IPS-15b (cell line): ENCODE data around the gene MYF6.
"Not testable (repeated sequence)": the region's sequence is repeated elsewhere in the genome, so short reads cannot be mapped to it uniquely, and the experiment has no call there.

Experiments used
- H3K27me3 ChIP-seq: one replicate; pipeline ENCODE4 v1.6.1; 2013; ENCODE audit warnings: low read length; ENCODE audit not compliant: control insufficient read depth, insufficient read depth
- H3K36me3 ChIP-seq: one replicate; pipeline ENCODE4 v1.6.1; 2013; ENCODE audit warnings: low read length; ENCODE audit not compliant: control insufficient read depth, insufficient read depth
- H3K4me1 ChIP-seq: one replicate; pipeline ENCODE4 v1.6.1; 2013; ENCODE audit warnings: mild to moderate bottlenecking, low read length; ENCODE audit not compliant: control insufficient read depth, insufficient read depth
- H3K4me3 ChIP-seq: one replicate; pipeline ENCODE4 v1.5.1; 2013; ENCODE audit warnings: low read depth, low read length
- H3K9ac ChIP-seq: one replicate; pipeline ENCODE4 v1.6.1; 2013; ENCODE audit warnings: low read depth, mild to moderate bottlenecking, low read length
- H3K9me3 ChIP-seq: one replicate; pipeline ENCODE4 v1.6.1; 2013; ENCODE audit warnings: mild to moderate bottlenecking, low read length; ENCODE audit not compliant: control insufficient read depth, insufficient read depth

Gene MYF6

GRCh38 chr12:80707126-80707829 lies at the start of gene MYF6:
Gene MYF6 (plus strand): TSS chr12:80707634. CDS start chr12:80707720, 86 bp downstream.
- H3K4me3 ChIP-seq, result peak within 1 kb of the TSS; percentile 47
- peaks cover 98% of the 10 kb centered on the region for H3K27me3 ChIP-seq
- H3K4me1 ChIP-seq, result peaks cover 24% of the 10 kb centered on the region

GRCh38 chr12:80659512-80660063 lies 47.8 kb upstream of the MYF6 start:
- Histone ChIP-seq H3K9me3 (no peaks in the 10 kb centered on the region), H3K4me3 (no peak overlapping the region), H3K36me3 (no peaks in the 10 kb centered on the region), H3K27me3 (no peaks in the 10 kb centered on the region), H3K4me1 (no peaks in the 10 kb centered on the region), H3K9ac (no peak overlapping the region)

More at GRCh38 chr12:80707126-80707829, at the start of gene MYF6:
- H3K9ac ChIP-seq, result no peak within 1 kb of the TSS
- H3K36me3 ChIP-seq, result no peaks in the 10 kb centered on the region
- H3K9me3 ChIP-seq, result no peaks in the 10 kb centered on the region

- no peaks in the 10 kb centered on the region for H3K4me1 ChIP-seq
- no peak overlapping the region for H3K9ac ChIP-seq
- no peak overlapping the region for H3K4me3 ChIP-seq
- no peaks in the 10 kb centered on the region for H3K36me3 ChIP-seq
- H3K9me3 ChIP-seq, result no peaks in the 10 kb centered on the region
- no peaks in the 10 kb centered on the region for H3K27me3 ChIP-seq
These were observed 44.8 kb upstream of the MYF6 start for GRCh38 chr12:80662586-80662985.

GRCh38 chr12:80670214-80670613 lies 37.2 kb upstream of the MYF6 start:
- no peaks in the 10 kb centered on the region for H3K36me3 ChIP-seq
- no peaks in the 10 kb centered on the region for H3K9me3 ChIP-seq
- H3K9ac ChIP-seq, result no peak overlapping the region
- H3K27me3 ChIP-seq, result no peaks in the 10 kb centered on the region
- H3K4me3 ChIP-seq, result no peak overlapping the region
- H3K4me1 ChIP-seq, result no peaks in the 10 kb centered on the region

- H3K4me1 ChIP-seq, H3K4me3 ChIP-seq, H3K27me3 ChIP-seq, H3K9ac ChIP-seq, H3K36me3 ChIP-seq, H3K9me3 ChIP-seq: not testable (repeated sequence)
These were observed 31.3 kb upstream of the MYF6 start for GRCh38 chr12:80676042-80676636.

- Histone ChIP-seq H3K4me3 (no peak overlapping the region), H3K9me3 (no peaks in the 10 kb centered on the region), H3K27me3 (no peaks in the 10 kb centered on the region), H3K4me1 (peaks cover 4% of the 10 kb centered on the region), H3K9ac (no peak overlapping the region), H3K36me3 (no peaks in the 10 kb centered on the region)
These were observed 30.6 kb upstream of the MYF6 start for GRCh38 chr12:80676856-80677255.

GRCh38 chr12:80677994-80678393 lies 29.4 kb upstream of the MYF6 start:
- Histone ChIP-seq H3K4me1 (peaks cover 4% of the 10 kb centered on the region), H3K27me3 (no peaks in the 10 kb centered on the region), H3K36me3 (no peaks in the 10 kb centered on the region), H3K9me3 (no peaks in the 10 kb centered on the region), H3K9ac (no peak overlapping the region), H3K4me3 (no peak overlapping the region)

- H3K9ac ChIP-seq, result no peak overlapping the region
- no peaks in the 10 kb centered on the region for H3K27me3 ChIP-seq
- no peak overlapping the region for H3K4me3 ChIP-seq
- H3K36me3 ChIP-seq, result no peaks in the 10 kb centered on the region
- H3K4me1 ChIP-seq, result peaks cover 7% of the 10 kb centered on the region
- H3K9me3 ChIP-seq, result no peaks in the 10 kb centered on the region
These were observed 27.9 kb upstream of the MYF6 start for GRCh38 chr12:80679346-80680131.

- no peak overlapping the region for H3K4me3 ChIP-seq
- no peaks in the 10 kb centered on the region for H3K9me3 ChIP-seq
- H3K27me3 ChIP-seq, result no peaks in the 10 kb centered on the region
- H3K9ac ChIP-seq, result no peak overlapping the region
- no peaks in the 10 kb centered on the region for H3K36me3 ChIP-seq
- H3K4me1 ChIP-seq, result peaks cover 4% of the 10 kb centered on the region
These were observed 26.1 kb upstream of the MYF6 start for GRCh38 chr12:80681287-80681686.

- Histone ChIP-seq H3K4me3 (no peak overlapping the region), H3K4me1 (peaks cover 4% of the 10 kb centered on the region), H3K27me3 (no peaks in the 10 kb centered on the region), H3K9ac (no peak overlapping the region), H3K36me3 (no peaks in the 10 kb centered on the region), H3K9me3 (no peaks in the 10 kb centered on the region)
These were observed 25.6 kb upstream of the MYF6 start for GRCh38 chr12:80681786-80682185.

GRCh38 chr12:80684077-80684495 lies 23.3 kb upstream of the MYF6 start:
- Histone ChIP-seq H3K4me1 (peaks cover 4% of the 10 kb centered on the region), H3K27me3 (no peaks in the 10 kb centered on the region), H3K4me3 (peak overlapping the region; percentile 7), H3K9ac (no peak overlapping the region), H3K36me3 (no peaks in the 10 kb centered on the region), H3K9me3 (no peaks in the 10 kb centered on the region)
